Naive thymus-derived CD4-positive, alpha-beta T cell (primary cell): ENCODE measurements around the gene SEZ6L. TPM values are rescaled to one million over a fixed set of nuclear protein-coding genes. Genes with fewer than 3 reads are reported as not detected.
A peak's percentile ranks its signal among the peaks of the same experiment; 100 is the strongest.

Experiments used
- ATAC-seq: fragments of 150-1000 bp; cut with Tn5 transposase; 2 replicates; pipeline ENCODE4 v1.10.0; 2021; ENCODE audit warnings: mild to moderate bottlenecking, moderate library complexity
- CTCF ChIA-PET: fragments of 350-600 bp; sonication (Branson Sonifier 250); formaldehyde crosslinking; loops from one replicate; lab custom pipeline; 2021; ENCODE audit warnings: antibody characterized with exemption; lab: Charles Lee
- POLR2A ChIA-PET: fragments of 350-600 bp; sonication (Branson Sonifier 250); formaldehyde crosslinking; loops from one replicate; lab custom pipeline; 2021; ENCODE audit warnings: antibody characterized with exemption, inconsistent platforms; lab: Charles Lee
- DNase-seq, 9 donors: peaks; one replicate each; pipeline versions ENCODE4 v3.0.0 to v3.0.0-alpha.2; 2020 to 2022; ENCODE audit warnings: mixed read lengths in 1 of 9
- H3K27ac ChIP-seq: one replicate; pipeline ENCODE4 v1.7.0; 2013; ENCODE audit warnings: mild to moderate bottlenecking, low read depth, low read length, moderate library complexity
- H3K27me3 ChIP-seq, 2 donors: one replicate each; pipeline ENCODE4 v1.7.0; 2013; ENCODE audit warnings: low read length in 2 of 2, mild to moderate bottlenecking in 2 of 2, moderate library complexity in 2 of 2; ENCODE audit not compliant: control insufficient read depth in 2 of 2, insufficient read depth in 2 of 2
- H3K36me3 ChIP-seq, 3 experiments: 1 replicate in 2 of 3; 2 replicates in 1 of 3; pipeline ENCODE4 v1.7.0; 2013; ENCODE audit warnings: low read length in 3 of 3, mild to moderate bottlenecking in 3 of 3, moderate library complexity in 1 of 3; ENCODE audit not compliant: insufficient read depth in 3 of 3, control insufficient read depth in 2 of 3
- H3K4me1 ChIP-seq, 2 donors: one replicate each; pipeline ENCODE4 v1.7.0; 2013; ENCODE audit warnings: low read length in 2 of 2, mild to moderate bottlenecking in 2 of 2, moderate library complexity in 1 of 2; ENCODE audit not compliant: control insufficient read depth in 2 of 2, insufficient read depth in 2 of 2
- H3K4me3 ChIP-seq: 2 replicates; pipeline ENCODE4 v1.7.0; 2013; ENCODE audit warnings: mild to moderate bottlenecking, low read length
- H3K9me3 ChIP-seq, 3 experiments: 1 replicate in 2 of 3; 2 replicates in 1 of 3; pipeline ENCODE4 v1.7.0; 2013; ENCODE audit warnings: low read length in 3 of 3; ENCODE audit not compliant: control insufficient read depth in 2 of 3
- H3K27ac Mint-ChIP-seq, 9 donors: one replicate each; pipeline ENCODE4 v1.8.0; 2020 to 2022; ENCODE audit warnings: mixed read lengths in 9 of 9, mild to moderate bottlenecking in 8 of 9, moderate library complexity in 5 of 9, inconsistent platforms in 2 of 9
- H3K27me3 Mint-ChIP-seq, 5 donors: one replicate each; pipeline ENCODE4 v1.8.0; 2021 to 2022; ENCODE audit warnings: mixed read lengths in 5 of 5, mild to moderate bottlenecking in 1 of 5
- H3K36me3 Mint-ChIP-seq, 5 donors: one replicate each; pipeline ENCODE4 v1.8.0; 2020 to 2022; ENCODE audit warnings: mixed read lengths in 5 of 5, mild to moderate bottlenecking in 3 of 5, inconsistent platforms in 1 of 5
- H3K4me1 Mint-ChIP-seq, 7 donors: one replicate each; pipeline ENCODE4 v1.8.0; 2020 to 2022; ENCODE audit warnings: mixed read lengths in 7 of 7, mild to moderate bottlenecking in 3 of 7, inconsistent platforms in 1 of 7
- H3K4me3 Mint-ChIP-seq, 10 donors: one replicate each; pipeline ENCODE4 v1.8.0; 2020 to 2022; ENCODE audit warnings: mild to moderate bottlenecking in 10 of 10, mixed read lengths in 10 of 10, moderate library complexity in 6 of 10, inconsistent platforms in 2 of 10
- H3K9me3 Mint-ChIP-seq, 11 donors: one replicate each; pipeline ENCODE4 v1.8.0; 2020 to 2022; ENCODE audit warnings: mixed read lengths in 11 of 11, mild to moderate bottlenecking in 4 of 11, inconsistent platforms in 1 of 11, moderate library complexity in 1 of 11
- intact Hi-C, 2 donors: fragments of 100-400 bp; cut with micrococcal nuclease; formaldehyde crosslinking; loops; one replicate each; pipeline ENCODE4 v1.15.1; 2023
- polyA plus RNA-seq, 2 donors: library from polyadenylated mRNA; unstranded; fragments of 300-500 nt; fragmentation: Illumina TruSeq; gene quantifications; one replicate each; pipeline ENCODE4 v1.2.3, GENCODE V29; 2021
- total RNA-seq, 6 experiments: library from RNA in 5 of 6; stranded (reverse) in 5 of 6; gene quantifications; 1 replicate in 5 of 6; 2 replicates in 1 of 6; pipeline ENCODE4 v1.2.3 and lab custom pipeline; 2021 to 2026

The SEZ6L gene
- total and polyA plus RNA-seq, 7 experiments from 2014 or later, result 0.16 to 1.4 TPM; not detected in 5

DNA sequence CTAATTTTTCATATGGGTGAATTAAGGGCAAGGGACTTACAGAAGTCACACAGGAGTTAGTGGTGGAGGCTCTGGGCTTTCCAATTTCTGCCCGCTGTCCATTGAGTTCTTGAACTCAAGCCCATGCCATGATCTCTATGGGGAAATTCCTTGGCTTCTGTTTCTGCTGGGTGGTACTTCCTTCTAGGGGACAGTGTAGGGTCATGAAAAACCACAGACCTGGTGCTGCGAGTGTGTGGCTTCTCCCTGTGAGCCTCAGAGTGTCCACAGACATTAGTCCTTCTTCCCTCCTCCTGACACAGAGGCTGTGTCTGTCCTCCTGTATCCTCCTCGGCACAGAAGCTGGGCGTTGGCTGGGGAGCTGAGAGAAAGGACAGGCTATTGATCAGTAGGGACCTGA is 6.3 kb upstream of the SEZ6L start:
- POLR2A ChIA-PET, result no interaction called here
- Histone ChIP-seq H3K36me3 (no peaks in the 10 kb centered on the region), H3K27me3 (peaks cover 0 to 11% of the 10 kb centered on the region in 2 donors), H3K4me1 (no peaks in the 10 kb centered on the region), H3K4me3 (no peak overlapping the region), H3K9me3 (no peaks in the 10 kb centered on the region), H3K27ac (no peak overlapping the region)
- CTCF ChIA-PET, result no interaction called here
- Mint-ChIP-seq H3K9me3 (peaks cover 0 to 5% (median under 1%) of the 10 kb centered on the region in 11 donors), H3K36me3 (no peaks in the 10 kb centered on the region), H3K4me3 (no peak overlapping the region), H3K27me3 (peaks cover 25 to 81% (median 42%) of the 10 kb centered on the region in 5 donors), H3K4me1 (no peaks in the 10 kb centered on the region), H3K27ac (no peak overlapping the region)
- DNase-seq, result no peak
- intact Hi-C loops, result no loop called here
- ATAC-seq, result no peak

DNA sequence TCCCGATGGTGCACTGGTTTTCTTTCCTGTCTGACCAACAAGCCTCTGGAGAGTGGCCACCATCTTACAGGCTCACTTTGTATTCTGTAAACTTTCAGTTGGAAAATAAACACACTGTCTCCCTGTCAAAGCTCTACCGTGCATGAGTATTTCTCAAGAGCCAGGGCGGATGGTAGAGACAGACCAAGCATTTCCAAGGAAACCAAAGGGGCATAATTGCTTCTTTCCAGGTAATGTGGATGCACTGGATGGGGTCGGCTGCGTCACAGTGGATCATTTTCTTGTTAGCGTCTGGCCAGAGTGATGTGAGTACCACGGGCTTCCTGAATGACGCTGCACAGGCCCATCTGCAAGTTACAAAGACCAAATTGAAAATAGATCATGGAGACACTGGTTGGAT is 5.1 kb upstream of the SEZ6L start:
- Mint-ChIP-seq H3K36me3 (peaks cover 0 to 4% (median 0%) of the 10 kb centered on the region in 5 donors), H3K27ac (no peak overlapping the region), H3K9me3 (peaks cover 0 to 4% (median 0%) of the 10 kb centered on the region in 11 donors), H3K4me1 (peaks cover 0 to 7% (median 6%) of the 10 kb centered on the region in 7 donors), H3K4me3 (no peak overlapping the region), H3K27me3 (peaks cover 36 to 87% (median 47%) of the 10 kb centered on the region in 5 donors)
- Histone ChIP-seq H3K27me3 (peaks cover 0 to 11% of the 10 kb centered on the region in 2 donors), H3K27ac (no peak overlapping the region), H3K9me3 (no peaks in the 10 kb centered on the region), H3K4me3 (no peak overlapping the region), H3K4me1 (no peaks in the 10 kb centered on the region), H3K36me3 (no peaks in the 10 kb centered on the region)
- ChIA-PET POLR2A (no interaction called here), CTCF (no interaction called here)
- no peak for ATAC-seq
- intact Hi-C loops, result no loop called here
- no peak for DNase-seq

DNA sequence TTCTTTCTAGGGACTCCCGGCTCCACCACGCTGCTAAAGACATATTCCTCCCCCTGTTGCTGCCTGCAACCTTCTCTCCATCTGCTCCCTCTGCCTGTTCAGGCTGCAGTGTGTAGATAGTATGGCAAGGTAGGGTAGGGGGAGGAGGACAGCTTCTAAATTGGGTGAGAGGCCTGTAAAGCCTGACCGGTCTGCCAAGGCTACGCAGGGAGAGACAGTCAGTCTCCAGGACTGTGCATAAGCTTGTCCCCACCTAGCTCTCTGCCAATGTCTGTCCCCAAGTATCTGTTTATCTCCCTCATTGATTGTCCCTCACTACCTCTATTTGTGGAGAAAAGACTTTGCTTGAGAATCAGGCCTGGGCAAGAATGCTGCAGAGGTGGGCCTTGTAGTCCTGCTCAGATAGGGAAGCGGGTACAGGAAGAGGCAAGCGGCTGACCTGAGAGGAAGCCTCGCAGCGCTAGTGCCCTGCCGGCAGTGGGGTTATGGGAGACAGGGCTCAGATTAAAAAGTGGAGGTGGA is 871 bp upstream of the SEZ6L start:
- ChIA-PET POLR2A (no interaction called here), CTCF (no interaction called here)
- intact Hi-C loops, result no loop called here
- Mint-ChIP-seq H3K9me3 (peaks cover 0 to 4% (median 0%) of the 10 kb centered on the region in 11 donors), H3K4me1 (peaks cover 0 to 10% (median 6%) of the 10 kb centered on the region in 7 donors), H3K4me3 (peak overlapping the region in 7 of 10 donors; percentile 17 to 79 (median 58)), H3K36me3 (peaks cover 0 to 4% (median 0%) of the 10 kb centered on the region in 5 donors), H3K27me3 (peaks cover 58 to 86% (median 63%) of the 10 kb centered on the region in 5 donors), H3K27ac (no peak overlapping the region)
- ATAC-seq, result no peak
- no peak overlapping the region for H3K27ac ChIP-seq
- no peaks in the 10 kb centered on the region for H3K9me3 ChIP-seq
- H3K4me1 ChIP-seq, result no peaks in the 10 kb centered on the region
- no peak for DNase-seq
- H3K4me3 ChIP-seq, result no peak overlapping the region
- no peaks in the 10 kb centered on the region for H3K36me3 ChIP-seq
- H3K27me3 ChIP-seq, result peaks cover 0 to 6% of the 10 kb centered on the region in 2 donors

DNA sequence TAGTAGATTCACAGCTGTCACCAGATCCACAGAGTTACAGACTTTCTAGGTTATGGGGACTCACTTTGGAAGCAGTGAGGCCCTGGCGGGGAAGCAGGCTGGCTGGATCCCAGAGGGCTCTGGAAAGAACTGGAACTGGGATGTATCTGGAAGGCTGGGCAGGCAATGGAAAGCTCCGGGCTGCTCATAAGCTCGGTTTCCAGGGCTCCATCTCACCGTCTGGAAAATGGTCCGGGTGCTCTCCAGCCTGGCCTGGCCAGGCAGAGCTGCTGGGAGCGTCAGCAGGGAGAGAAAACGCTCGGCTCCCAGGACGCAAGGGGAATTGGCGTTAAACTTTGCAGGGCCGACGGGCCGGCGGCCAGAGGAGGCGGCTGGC is 335 bp upstream of the SEZ6L start:
- Histone ChIP-seq H3K9me3 (no peaks in the 10 kb centered on the region), H3K36me3 (no peaks in the 10 kb centered on the region), H3K4me1 (no peaks in the 10 kb centered on the region), H3K27ac (no peak overlapping the region), H3K4me3 (no peak overlapping the region), H3K27me3 (peaks cover 0 to 6% of the 10 kb centered on the region in 2 donors)
- intact Hi-C loops, result no loop called here
- Mint-ChIP-seq H3K27me3 (peaks cover 61 to 90% (median 64%) of the 10 kb centered on the region in 5 donors), H3K9me3 (peaks cover 0 to 4% (median 0%) of the 10 kb centered on the region in 11 donors), H3K27ac (no peak overlapping the region), H3K4me1 (peaks cover 0 to 10% (median 6%) of the 10 kb centered on the region in 7 donors), H3K36me3 (peaks cover 0 to 4% (median 0%) of the 10 kb centered on the region in 5 donors), H3K4me3 (peak overlapping the region in 8 of 10 donors; percentile 17 to 79 (median 55))
- ATAC-seq (no peak), DNase-seq (no peak)
- ChIA-PET CTCF (no interaction called here), POLR2A (no interaction called here)

DNA sequence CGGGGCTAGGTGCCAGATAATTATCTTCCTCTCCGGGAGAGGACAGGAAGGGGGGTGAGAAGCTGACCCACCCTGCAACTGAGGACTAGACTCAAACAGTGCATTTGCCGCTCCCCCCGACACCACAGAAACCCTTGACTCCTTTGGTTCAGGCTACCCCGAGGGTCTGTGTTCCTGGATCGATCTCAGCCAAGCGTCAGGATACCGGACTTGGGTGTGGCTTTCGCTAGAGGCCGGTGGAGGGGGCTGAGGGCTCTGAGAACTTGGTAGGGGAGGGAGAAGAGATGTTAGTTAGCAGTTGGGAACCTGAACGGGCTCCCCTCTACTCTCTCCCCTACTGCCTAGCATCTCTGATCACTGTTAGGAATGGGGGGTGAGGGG is 840 bp downstream of the SEZ6L start:
- Histone ChIP-seq H3K36me3 (no peaks in the 10 kb centered on the region), H3K9me3 (no peaks in the 10 kb centered on the region), H3K4me1 (no peaks in the 10 kb centered on the region), H3K27ac (no peak overlapping the region), H3K27me3 (peaks cover 0 to 6% of the 10 kb centered on the region in 2 donors), H3K4me3 (no peak overlapping the region)
- intact Hi-C loops, result loop anchor here in 1 of 2 donors (5.0 kb wide), 1 partner anchor 162 kb away; no protein-coding TSS in a partner anchor
- peak overlapping the region in 2 of 10 donors; percentile 37 to 58 for H3K4me3 Mint-ChIP-seq
- ATAC-seq, result no peak
- H3K36me3 Mint-ChIP-seq, result peaks cover 0 to 4% (median 0%) of the 10 kb centered on the region in 5 donors
- peaks cover 63 to 88% (median 68%) of the 10 kb centered on the region in 5 donors for H3K27me3 Mint-ChIP-seq
- H3K4me1 Mint-ChIP-seq, result peaks cover 0 to 10% (median 6%) of the 10 kb centered on the region in 7 donors
- no peak for DNase-seq
- H3K27ac Mint-ChIP-seq, result no peak overlapping the region
- CTCF ChIA-PET, result no interaction called here
- peaks cover 0 to 4% (median 0%) of the 10 kb centered on the region in 11 donors for H3K9me3 Mint-ChIP-seq
- POLR2A ChIA-PET, result no interaction called here

DNA sequence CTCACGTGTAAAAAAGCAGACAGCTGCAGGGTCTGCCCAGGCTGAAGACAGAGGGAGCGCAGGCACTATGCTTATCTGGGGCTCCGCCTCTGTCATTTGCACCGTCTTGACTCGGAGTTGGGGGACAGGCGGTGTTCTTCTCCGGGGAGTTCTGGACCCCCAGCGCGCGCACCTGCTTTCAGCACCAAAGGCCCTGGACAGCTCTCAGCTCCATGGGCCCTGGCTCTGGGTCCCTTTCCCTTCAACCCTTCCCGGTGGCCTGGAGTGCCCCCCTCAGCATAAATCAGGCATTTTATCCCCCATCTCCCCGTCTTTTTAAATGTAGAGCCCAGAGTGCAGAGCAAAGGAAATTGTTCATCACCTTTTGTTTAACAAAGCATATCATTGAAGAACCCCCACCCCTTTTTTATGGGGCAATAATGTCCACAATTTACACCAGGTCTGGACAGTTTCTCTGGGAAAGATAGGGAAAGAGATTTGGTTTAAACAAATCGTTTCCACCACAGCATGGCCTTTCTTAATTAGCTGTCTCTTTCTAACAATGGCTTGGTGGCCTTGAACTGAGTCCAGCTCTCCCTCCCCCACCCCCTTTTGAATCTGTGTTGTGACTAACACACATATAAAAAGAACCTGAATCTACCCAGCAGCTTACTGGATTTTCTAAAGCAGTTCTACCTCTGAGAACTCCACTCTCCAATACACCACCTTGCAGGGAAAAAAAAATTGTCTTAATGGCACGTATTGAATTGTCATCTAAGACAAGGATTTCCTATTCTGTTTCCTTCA is 1.7 kb downstream of the SEZ6L start:
- POLR2A ChIA-PET, result no interaction called here
- Histone ChIP-seq H3K36me3 (no peaks in the 10 kb centered on the region), H3K4me3 (no peak overlapping the region), H3K9me3 (no peaks in the 10 kb centered on the region), H3K4me1 (no peaks in the 10 kb centered on the region), H3K27ac (no peak overlapping the region), H3K27me3 (peaks cover 0 to 3% of the 10 kb centered on the region in 2 donors)
- Mint-ChIP-seq H3K36me3 (peaks cover 0 to 4% (median 0%) of the 10 kb centered on the region in 5 donors), H3K4me3 (no peak overlapping the region), H3K27me3 (peaks cover 58 to 79% (median 62%) of the 10 kb centered on the region in 5 donors), H3K9me3 (peaks cover 0 to 4% (median 0%) of the 10 kb centered on the region in 11 donors), H3K4me1 (peaks cover 0 to 10% (median 6%) of the 10 kb centered on the region in 7 donors), H3K27ac (no peak overlapping the region)
- DNase-seq (no peak), ATAC-seq (no peak)
- CTCF ChIA-PET, result no interaction called here
- intact Hi-C loops, result loop anchor here in 1 of 2 donors (5.0 kb wide), 1 partner anchor 161 kb away; no protein-coding TSS in a partner anchor
